Fibroblast of skin of right biceps (primary cell): ENCODE data around the gene VARS2.
A peak's percentile ranks its signal among the peaks of the same experiment; 100 is the strongest.
"Not testable (repeated sequence)": the region's sequence is repeated elsewhere in the genome, so short reads cannot be mapped to it uniquely, and the experiment has no call there.

Experiments
- DNase-seq: peaks from one replicate; pipeline ENCODE4 v3.0.0-alpha.2; 2013

Gene VARS2

GRCh38 chr6:30914076-30914853 is at the start of gene VARS2:
Gene VARS2 (plus strand): TSS chr6:30914238. CDS start chr6:30914837, 599 bp downstream.
- DNase-seq: peak; percentile 92

GRCh38 chr6:30864325-30864724 is 49.7 kb upstream of the VARS2 start:
- no peak for DNase-seq

DNA sequence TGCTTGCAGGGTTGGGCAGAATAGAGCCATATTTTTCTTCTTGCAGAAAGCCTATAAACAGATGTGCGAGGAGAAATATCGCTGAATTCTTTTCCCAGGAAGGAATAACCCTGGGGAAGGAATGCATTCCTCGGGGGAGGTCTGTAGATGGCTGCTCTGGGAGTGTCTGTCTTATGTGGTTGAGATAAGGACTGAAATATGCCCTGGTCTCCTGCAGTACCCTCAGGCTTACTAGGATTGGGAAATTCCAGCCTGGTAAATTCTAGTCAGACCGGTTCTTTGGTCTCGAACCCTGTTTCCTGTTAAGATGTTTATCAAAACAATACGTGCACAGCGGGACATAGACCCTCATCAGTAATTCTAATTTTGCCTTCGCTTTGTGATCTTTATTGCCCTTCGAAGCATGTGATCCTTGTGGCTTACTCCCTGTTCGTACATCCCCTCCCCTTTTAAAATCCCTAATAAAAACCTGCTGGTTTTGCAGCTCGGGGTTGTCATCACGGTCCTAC is 44.7 kb upstream of the VARS2 start:
- DNase-seq: peak; percentile 29

DNA sequence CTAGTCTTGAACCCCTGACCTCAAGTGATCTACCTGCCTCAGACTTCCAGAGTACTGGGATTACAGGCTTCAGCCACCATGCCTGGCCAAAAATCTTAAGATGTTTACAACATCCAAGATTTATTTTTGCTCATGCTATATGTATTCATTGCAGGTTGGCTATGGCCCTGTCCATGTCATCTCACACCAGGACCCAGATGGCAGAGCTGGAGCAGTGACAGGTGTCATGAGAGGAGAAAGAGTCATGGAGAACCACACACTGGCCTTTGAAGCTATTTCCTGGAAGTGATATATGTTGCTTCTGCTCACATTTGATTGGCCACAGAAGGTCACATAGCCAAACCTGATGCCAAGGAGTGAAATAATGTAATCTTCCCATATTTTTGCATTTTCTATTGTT is 43.5 kb upstream of the VARS2 start:
- DNase-seq: no peak

DNA sequence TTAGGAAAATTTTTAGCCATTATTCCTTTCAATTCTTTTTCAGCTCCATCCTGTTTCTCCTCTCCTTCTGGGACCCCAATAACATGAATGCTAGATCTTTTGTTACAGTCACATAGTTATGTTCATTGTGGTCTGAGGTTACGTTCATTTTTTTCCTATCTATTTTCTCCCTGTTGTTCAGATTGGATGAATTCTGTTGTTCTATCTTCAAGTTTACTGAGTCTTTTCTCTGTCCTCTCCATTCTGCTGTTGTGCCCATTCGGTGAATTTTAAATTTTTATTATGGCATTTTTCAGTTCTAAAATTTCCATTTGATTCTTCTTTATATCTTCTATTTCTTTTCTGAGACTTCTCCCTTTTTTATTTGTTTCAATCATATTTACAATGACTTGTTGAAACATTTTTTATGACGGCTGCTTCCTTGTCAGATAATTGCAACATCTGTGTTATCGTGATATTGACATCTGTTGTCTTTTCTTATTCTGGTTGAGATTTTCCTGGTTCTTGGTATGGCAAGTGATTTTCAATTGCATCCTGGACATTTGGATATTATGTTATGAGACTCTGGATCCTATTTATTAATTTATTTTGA is 42.4 kb upstream of the VARS2 start:
- no peak for DNase-seq

GRCh38 chr6:30873137-30873640 is 40.8 kb upstream of the VARS2 start:
- DNase-seq: no peak

- not testable (repeated sequence) for DNase-seq
These were observed 40.2 kb upstream of the VARS2 start for GRCh38 chr6:30873795-30874194.

DNA sequence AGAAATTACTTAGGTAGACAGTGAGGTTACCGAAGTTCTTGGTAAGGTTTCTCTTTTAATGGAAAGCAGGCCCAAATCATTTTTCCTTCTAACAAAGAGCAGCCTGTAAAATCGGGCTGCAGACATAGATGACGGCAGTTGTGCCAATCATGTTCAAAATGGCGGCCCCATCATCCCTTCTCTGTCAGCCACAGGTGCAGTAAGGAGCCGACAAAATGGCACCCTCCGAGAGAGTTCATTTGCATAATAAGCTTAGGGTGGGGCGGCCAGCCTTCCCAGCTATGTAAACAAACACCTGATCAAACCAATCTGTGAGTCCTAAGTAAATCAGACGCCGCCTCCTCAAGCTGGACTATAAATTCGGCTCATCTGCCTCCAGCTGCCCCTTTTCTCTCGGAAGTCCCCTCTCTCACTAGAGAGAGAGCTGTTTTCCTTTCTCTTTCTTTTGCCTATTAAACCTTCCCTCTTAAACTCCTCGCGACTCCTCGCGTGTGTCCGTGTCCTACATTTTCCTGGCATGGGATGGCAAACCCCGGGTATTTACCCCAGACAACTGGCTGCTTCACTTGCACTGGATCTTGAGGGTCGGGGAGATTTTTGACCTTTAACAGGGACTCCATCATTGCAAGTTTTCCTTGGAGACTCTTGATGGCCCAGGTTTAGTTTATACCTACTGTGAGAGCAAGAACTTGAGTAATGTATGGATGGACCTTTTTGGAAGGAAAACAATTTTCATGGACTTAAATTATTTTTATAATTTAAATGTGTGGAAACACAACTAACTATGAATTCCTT is 38.6 kb upstream of the VARS2 start:
- no peak for DNase-seq

DNA sequence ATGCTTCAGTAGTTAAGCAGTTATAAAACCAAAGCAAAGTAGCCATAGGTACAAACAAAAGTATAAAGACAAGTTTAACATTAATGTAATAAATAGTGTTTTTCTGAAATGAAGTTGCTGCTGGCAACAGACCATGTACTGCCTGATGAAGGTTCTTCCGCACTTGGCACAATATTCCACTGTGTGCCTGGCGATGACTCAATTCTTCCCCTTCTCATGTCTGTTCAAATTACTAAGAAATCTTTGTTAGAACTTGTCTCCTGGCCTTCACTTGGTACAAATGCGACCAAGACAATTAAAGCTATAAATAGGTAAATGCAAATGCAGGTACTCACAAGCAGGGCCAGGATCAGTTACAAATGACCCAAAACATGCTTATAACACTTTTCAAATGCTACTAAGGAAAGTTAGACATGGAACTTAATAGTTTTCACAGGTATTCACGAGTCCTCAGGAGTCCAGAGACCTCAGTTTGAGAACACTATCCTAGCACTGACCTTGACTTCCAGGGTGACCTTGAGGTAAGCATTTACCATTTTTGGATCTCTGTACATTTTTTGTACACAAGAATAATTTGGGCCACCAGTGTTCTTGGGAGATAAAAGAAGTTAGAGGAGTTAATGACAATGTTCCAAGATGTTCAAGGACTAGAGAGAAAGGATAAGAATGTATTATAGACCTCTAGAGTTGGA is 37.9 kb upstream of the VARS2 start:
- peak; percentile 59 for DNase-seq

GRCh38 chr6:30877419-30878262 is 36.4 kb upstream of the VARS2 start:
- DNase-seq: peak; percentile 89

DNA sequence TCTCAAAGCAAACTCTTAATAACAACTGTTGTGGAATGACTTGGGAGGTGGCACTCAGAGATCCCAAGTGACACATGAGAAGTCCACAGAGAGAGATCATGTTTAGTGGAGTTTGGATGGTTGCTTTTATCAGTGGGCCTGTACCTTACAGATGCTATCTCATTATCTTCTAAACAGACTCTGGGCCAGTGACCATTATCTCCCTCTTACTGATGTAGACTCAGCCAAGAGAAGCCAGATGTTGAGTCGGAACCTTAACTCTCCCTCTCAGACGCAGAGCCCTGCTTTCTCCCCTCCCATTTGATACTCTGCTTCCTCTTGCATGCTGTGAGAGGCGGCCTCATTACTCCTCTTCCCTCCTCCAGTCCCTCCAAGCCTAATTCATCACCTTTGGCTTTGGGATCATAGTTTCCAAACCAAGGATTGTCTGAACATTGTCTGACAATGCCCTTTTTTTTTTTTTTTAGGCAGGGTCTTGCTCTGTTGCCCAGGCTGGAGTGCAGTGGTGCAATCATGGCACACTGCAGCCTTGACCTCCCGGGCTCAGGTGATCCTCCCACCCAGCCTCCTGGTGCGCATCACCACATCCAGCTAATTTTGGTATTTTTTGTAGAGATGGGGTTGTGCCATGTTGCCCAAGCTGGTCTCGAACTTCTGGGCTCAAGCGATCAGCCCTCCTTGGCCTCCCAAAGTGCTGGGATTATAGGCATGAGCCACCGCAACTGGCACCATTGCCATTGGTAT is 34.2 kb upstream of the VARS2 start:
- DNase-seq: no peak

DNA sequence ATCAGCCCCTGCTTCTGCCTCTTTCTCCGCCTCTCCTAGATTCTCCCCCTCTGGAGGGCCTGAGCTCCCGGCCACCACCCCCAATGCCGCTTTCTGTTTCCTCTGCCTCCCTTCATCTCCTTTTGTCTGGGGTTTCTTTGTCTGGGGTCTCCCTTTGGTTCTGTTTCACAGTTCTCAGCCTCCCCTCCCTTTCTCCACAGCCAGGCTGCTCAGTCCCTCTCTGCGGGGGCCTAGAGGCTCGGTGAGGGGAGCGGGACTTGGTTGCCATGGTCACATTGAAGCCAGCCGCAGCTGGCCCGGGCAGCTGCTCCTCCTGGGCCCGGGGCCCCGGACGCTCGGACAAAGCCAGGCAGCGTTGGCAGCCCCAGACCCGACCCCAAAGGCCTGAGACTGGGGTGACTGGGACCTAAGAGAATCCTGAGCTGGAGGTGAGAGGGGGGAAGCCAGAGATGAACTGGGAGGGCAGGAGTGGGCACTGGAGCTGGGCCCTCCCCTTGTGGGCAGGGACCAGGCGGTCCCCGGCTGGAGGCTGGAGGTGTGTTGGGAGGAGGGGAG is 33.3 kb upstream of the VARS2 start:
- DNase-seq: no peak

GRCh38 chr6:30881392-30882203 is 32.4 kb upstream of the VARS2 start:
- DNase-seq: peak; percentile 60

DNA sequence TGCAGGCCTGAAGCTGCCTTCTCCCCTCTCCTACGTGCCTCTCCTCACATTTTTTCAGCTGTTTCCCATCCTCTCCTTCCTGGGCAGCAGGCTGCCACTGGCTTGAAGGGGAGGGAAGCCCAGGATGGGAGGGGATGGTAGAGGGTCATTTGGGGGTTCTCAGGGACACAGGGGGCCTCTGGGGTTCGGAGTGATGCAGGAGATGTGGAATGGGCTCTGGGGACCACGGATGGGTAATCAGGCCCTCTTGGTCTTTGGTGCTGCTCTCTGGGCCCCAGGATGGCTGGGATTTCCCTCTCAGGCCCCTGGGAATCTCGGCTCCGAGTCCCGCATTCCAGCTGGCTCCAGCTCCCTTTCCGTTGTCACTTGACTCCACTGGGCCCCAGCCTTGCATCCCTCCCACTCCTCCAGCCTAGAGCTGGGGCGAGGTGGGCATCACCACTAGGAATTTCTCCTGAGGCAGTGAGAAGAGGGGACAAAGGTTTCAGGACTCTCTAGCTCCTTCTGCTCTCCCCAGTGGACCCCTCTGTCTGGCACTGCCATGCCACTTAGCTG is 31.8 kb upstream of the VARS2 start:
- peak; percentile 30 for DNase-seq

GRCh38 chr6:30882759-30883684 is 31.0 kb upstream of the VARS2 start:
- no peak for DNase-seq

DNA sequence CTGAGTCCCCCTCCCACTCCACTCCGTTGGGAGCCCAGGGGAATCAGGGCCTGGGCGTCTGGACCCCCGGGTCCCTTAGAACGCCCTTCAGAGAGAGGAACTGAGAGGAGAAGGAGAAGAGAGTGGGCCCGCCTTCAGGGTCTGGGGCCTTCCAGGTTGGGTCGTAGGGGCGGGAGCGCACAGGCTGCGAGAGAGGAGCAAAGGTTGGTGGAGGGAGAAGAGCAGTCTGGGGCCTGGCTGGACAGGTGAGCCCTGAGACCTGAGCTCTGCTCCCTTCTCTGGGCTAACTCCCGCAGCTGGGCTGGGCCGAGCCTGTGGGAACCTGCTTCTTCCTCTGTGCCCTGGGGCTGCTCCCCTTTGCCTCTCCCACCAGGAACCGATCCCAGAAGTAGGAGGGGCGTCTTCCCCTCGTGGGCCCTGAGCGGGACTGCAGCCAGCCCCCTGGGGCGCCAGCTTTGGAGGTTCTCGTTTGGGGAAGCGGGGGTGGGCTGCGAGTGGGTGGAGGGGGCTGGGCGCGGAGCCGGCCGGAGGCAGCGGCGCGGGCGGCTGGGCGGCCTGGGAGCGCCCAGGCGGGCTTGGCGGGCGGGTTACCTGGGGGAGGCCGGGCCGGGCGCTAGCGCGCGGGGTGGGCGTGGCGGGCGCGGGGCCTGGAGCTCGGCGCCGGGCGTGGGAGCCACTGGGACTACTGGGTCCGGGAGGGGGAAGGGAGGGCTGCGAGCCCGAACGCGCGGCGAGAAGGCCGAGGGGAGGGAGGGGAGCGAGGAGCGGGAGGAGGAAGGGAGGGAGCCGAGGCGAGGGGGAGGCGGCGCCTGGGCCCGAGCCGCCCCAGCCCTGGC is 30.1 kb upstream of the VARS2 start, which contains the start of gene DDR1:
Gene DDR1, plus strand, starts transcription at position 835 of the 836 bp plus-strand sequence. CDS start 4,211 bp downstream, outside the sequence.
- peak; percentile 69 for DNase-seq
